Measurements from ENCODE around the gene ITPK1.

DNA sequence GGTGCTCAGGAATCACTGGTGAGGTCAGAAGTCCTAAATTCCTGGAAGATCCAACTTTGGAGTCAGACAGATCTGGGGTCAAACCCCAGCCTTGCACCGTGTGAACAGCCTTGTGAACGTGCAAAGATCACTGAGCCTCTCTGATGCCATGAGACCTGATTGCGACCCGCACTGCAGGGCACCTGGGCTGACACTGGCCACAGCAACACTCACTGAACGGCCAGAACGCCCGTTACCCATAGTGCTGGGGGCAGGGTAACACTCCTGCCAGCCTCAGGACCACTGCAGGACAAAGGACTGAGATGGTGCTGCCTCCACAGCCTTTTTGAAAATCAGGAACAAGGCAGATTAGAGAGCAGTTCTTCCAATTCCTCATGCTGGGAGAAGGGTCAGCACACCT lies 164.5 kb downstream of the ITPK1 start:
- no peak for TF ChIP-seq POLR2A (IDR thresholded peaks at IDR 0.05; ENCODE audit: low read depth)
- TF ChIP-seq, protein P1, sequence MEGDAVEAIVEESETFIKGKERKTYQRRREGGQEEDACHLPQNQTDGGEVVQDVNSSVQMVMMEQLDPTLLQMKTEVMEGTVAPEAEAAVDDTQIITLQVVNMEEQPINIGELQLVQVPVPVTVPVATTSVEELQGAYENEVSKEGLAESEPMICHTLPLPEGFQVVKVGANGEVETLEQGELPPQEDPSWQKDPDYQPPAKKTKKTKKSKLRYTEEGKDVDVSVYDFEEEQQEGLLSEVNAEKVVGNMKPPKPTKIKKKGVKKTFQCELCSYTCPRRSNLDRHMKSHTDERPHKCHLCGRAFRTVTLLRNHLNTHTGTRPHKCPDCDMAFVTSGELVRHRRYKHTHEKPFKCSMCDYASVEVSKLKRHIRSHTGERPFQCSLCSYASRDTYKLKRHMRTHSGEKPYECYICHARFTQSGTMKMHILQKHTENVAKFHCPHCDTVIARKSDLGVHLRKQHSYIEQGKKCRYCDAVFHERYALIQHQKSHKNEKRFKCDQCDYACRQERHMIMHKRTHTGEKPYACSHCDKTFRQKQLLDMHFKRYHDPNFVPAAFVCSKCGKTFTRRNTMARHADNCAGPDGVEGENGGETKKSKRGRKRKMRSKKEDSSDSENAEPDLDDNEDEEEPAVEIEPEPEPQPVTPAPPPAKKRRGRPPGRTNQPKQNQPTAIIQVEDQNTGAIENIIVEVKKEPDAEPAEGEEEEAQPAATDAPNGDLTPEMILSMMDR (IDR thresholded peaks at IDR 0.05): no peak

Measured in esophagus muscularis mucosa (tissue), 3 donors.